Panc1 (cell line): Measurements from ENCODE around the gene SLC41A3.

ENCODE experiments used
- REST ChIP-seq, 2 experiments: IDR thresholded peaks; 2 replicates each; pipeline ENCODE4 v1.6.1; 2011 to 2012; ENCODE audit warnings: low read depth in 2 of 2, control low read depth in 1 of 2, low read length in 1 of 2, mild to moderate bottlenecking in 1 of 2, moderate library complexity in 1 of 2; ENCODE audit not compliant: insufficient read depth in 1 of 2
- SIN3A ChIP-seq: IDR thresholded peaks from 2 replicates; pipeline ENCODE4 v1.6.1; 2012; ENCODE audit warnings: low read depth, mild to moderate bottlenecking, low read length, moderate library complexity, borderline replicate concordance; ENCODE audit not compliant: insufficient read depth
- TF ChIP-seq, protein P1 (sequence below): fragments of 450-650 bp; IDR thresholded peaks from 2 replicates; pipeline ENCODE4 v1.5.1; 2017; ENCODE audit warnings: mild to moderate bottlenecking

GRCh38 chr3:126021224-126021623 is 62.7 kb downstream of the SLC41A3 start:
- TF ChIP-seq, protein P1, sequence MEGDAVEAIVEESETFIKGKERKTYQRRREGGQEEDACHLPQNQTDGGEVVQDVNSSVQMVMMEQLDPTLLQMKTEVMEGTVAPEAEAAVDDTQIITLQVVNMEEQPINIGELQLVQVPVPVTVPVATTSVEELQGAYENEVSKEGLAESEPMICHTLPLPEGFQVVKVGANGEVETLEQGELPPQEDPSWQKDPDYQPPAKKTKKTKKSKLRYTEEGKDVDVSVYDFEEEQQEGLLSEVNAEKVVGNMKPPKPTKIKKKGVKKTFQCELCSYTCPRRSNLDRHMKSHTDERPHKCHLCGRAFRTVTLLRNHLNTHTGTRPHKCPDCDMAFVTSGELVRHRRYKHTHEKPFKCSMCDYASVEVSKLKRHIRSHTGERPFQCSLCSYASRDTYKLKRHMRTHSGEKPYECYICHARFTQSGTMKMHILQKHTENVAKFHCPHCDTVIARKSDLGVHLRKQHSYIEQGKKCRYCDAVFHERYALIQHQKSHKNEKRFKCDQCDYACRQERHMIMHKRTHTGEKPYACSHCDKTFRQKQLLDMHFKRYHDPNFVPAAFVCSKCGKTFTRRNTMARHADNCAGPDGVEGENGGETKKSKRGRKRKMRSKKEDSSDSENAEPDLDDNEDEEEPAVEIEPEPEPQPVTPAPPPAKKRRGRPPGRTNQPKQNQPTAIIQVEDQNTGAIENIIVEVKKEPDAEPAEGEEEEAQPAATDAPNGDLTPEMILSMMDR = no peak
- TF ChIP-seq SIN3A (no peak), REST (IDR thresholded peaks at IDR 0.05; ENCODE audit: insufficient read depth in 1 of 2, low read depth in 2 of 2, low read length in 1 of 2) (no peak)
